Endothelial cell of umbilical vein (primary cell): ENCODE results near the gene TMEM138.

Experiments used
- EZH2 ChIP-seq: IDR thresholded peaks from 2 replicates; pipeline ENCODE4 v1.6.1; 2012; ENCODE audit warnings: borderline replicate concordance, low read depth, mild to moderate bottlenecking, moderate library complexity, low read length, inconsistent platforms; ENCODE audit not compliant: severe bottlenecking
- FOS ChIP-seq: IDR thresholded peaks from 2 replicates; pipeline ENCODE4 v1.6.1; 2011; ENCODE audit warnings: mild to moderate bottlenecking, low read length, moderate library complexity, borderline replicate concordance; ENCODE audit not compliant: insufficient read depth
- JUN ChIP-seq: IDR thresholded peaks from 2 replicates; pipeline ENCODE4 v1.6.1; 2011; ENCODE audit warnings: borderline replicate concordance, low read depth; ENCODE audit not compliant: insufficient read length, insufficient read depth
- MAX ChIP-seq: IDR thresholded peaks from 2 replicates; pipeline ENCODE4 v1.6.1; 2011; ENCODE audit not compliant: insufficient read depth, insufficient read length
- POLR2A ChIP-seq: IDR thresholded peaks from 2 replicates; pipeline ENCODE4 v1.6.1; 2012; ENCODE audit warnings: low read depth, mild to moderate bottlenecking, control low read depth, low read length
- POLR2AphosphoS5 ChIP-seq: IDR thresholded peaks from 2 replicates; pipeline ENCODE4 v1.6.1; 2012; ENCODE audit warnings: low read depth, mild to moderate bottlenecking, control low read depth, low read length, moderate library complexity; ENCODE audit not compliant: insufficient read depth
- TF ChIP-seq, protein P1 (sequence below), 2 donors: IDR thresholded peaks; 1 replicate in 1 of 2; 2 replicates in 1 of 2; pipeline ENCODE4 v1.5.1; 2011; ENCODE audit warnings: low read length in 2 of 2, mild to moderate bottlenecking in 2 of 2, moderate library complexity in 2 of 2, control low read depth in 1 of 2, inconsistent platforms in 1 of 2, low read depth in 1 of 2; ENCODE audit not compliant: insufficient read depth in 1 of 2; ENCODE audit errors: extremely low read depth in 1 of 2

DNA sequence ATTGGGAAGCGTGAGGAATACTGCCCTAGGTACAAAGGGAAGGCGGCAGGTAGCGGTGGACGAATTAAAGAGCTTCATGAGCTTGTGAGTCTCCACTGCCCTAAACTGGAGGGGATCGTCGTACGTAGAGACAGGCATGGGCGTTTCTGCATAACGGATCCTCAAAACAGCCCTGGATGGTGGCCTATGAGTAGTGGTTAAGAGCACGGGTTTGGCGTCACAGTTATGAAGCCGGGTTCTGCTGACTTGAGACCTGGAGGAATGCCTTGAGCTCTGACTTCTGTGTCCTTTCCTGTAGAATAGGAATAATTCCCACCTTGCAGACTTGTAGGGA, 335 bp downstream of the TMEM138 start:
- TF ChIP-seq, protein P1, sequence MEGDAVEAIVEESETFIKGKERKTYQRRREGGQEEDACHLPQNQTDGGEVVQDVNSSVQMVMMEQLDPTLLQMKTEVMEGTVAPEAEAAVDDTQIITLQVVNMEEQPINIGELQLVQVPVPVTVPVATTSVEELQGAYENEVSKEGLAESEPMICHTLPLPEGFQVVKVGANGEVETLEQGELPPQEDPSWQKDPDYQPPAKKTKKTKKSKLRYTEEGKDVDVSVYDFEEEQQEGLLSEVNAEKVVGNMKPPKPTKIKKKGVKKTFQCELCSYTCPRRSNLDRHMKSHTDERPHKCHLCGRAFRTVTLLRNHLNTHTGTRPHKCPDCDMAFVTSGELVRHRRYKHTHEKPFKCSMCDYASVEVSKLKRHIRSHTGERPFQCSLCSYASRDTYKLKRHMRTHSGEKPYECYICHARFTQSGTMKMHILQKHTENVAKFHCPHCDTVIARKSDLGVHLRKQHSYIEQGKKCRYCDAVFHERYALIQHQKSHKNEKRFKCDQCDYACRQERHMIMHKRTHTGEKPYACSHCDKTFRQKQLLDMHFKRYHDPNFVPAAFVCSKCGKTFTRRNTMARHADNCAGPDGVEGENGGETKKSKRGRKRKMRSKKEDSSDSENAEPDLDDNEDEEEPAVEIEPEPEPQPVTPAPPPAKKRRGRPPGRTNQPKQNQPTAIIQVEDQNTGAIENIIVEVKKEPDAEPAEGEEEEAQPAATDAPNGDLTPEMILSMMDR (IDR thresholded peaks at IDR 0.05; ENCODE audit: extremely low read depth in 1 of 2, insufficient read depth in 1 of 2, low read depth in 1 of 2, low read length in 2 of 2) = no peak
- TF ChIP-seq POLR2A = no peak
- TF ChIP-seq EZH2 = no peak
- TF ChIP-seq FOS = no peak
- no peak for TF ChIP-seq MAX
- no peak for TF ChIP-seq POLR2AphosphoS5
- TF ChIP-seq JUN = no peak
